Measurements from ENCODE around the gene ANK2.

ANK2 gene

GRCh38 chr4:113303315-113303714 is 253.9 kb downstream of the ANK2 start:
- no peak overlapping the region for H3K9ac ChIP-seq (ENCODE audit: low read length)

GRCh38 chr4:113311047-113311446 is 261.6 kb downstream of the ANK2 start:
- H3K9ac ChIP-seq (ENCODE audit: low read length): no peak overlapping the region
- no peaks in the 10 kb centered on the region for H3F3A ChIP-seq (ENCODE audit: insufficient read depth)
- H3K9me3 ChIP-seq (ENCODE audit: insufficient read depth, low read length): no peaks in the 10 kb centered on the region
- no peak overlapping the region for H3K27ac ChIP-seq (ENCODE audit: low read depth, low read length)
- H4K20me1 ChIP-seq (ENCODE audit: low read depth, low read length): no peaks in the 10 kb centered on the region
- no peak overlapping the region for H2AFZ ChIP-seq (ENCODE audit: low read depth, low read length, severe bottlenecking)
- H3K4me3 ChIP-seq (ENCODE audit: insufficient read depth, low read length, poor library complexity, severe bottlenecking): no peak overlapping the region
- H3K79me2 ChIP-seq (ENCODE audit: insufficient read depth, low read length): no peaks in the 10 kb centered on the region
- no peaks in the 10 kb centered on the region for H3K9me2 ChIP-seq (replicated peaks; ENCODE audit: insufficient read depth, low read length)
- no peaks in the 10 kb centered on the region for H3K27me3 ChIP-seq (ENCODE audit: low read length)
- no peaks in the 10 kb centered on the region for H3K36me3 ChIP-seq (ENCODE audit: low read length)
- TF ChIP-seq EZH2phosphoT487 (conservative IDR thresholded peaks at IDR 0.05; ENCODE audit: low read length) (no peak), CTCF (IDR thresholded peaks at IDR 0.05; ENCODE audit: insufficient read depth, low read length, poor library complexity, severe bottlenecking) (no peak)
- H3K4me2 ChIP-seq (ENCODE audit: low read depth, low read length, poor library complexity, severe bottlenecking): no peak overlapping the region

More at GRCh38 chr4:113303315-113303714, 253.9 kb downstream of the ANK2 start:
- Histone ChIP-seq H3K4me3 (ENCODE audit: insufficient read depth, low read length, poor library complexity, severe bottlenecking) (no peak overlapping the region), H2AFZ (ENCODE audit: low read depth, low read length, severe bottlenecking) (no peak overlapping the region), H3K79me2 (ENCODE audit: insufficient read depth, low read length) (no peaks in the 10 kb centered on the region), H3K27me3 (ENCODE audit: low read length) (no peaks in the 10 kb centered on the region), H3K9me2 (replicated peaks; ENCODE audit: insufficient read depth, low read length) (no peaks in the 10 kb centered on the region), H3K36me3 (ENCODE audit: low read length) (no peaks in the 10 kb centered on the region), H4K20me1 (ENCODE audit: low read depth, low read length) (no peaks in the 10 kb centered on the region), H3K4me2 (ENCODE audit: low read depth, low read length, poor library complexity, severe bottlenecking) (no peak overlapping the region), H3K9me3 (ENCODE audit: insufficient read depth, low read length) (no peaks in the 10 kb centered on the region), H3F3A (ENCODE audit: insufficient read depth) (no peaks in the 10 kb centered on the region), H3K27ac (ENCODE audit: low read depth, low read length) (no peak overlapping the region)
- TF ChIP-seq CTCF (IDR thresholded peaks at IDR 0.05; ENCODE audit: insufficient read depth, low read length, poor library complexity, severe bottlenecking) (no peak), EZH2phosphoT487 (conservative IDR thresholded peaks at IDR 0.05; ENCODE audit: low read length) (no peak)

- no peaks in the 10 kb centered on the region for H3K9me3 ChIP-seq (ENCODE audit: insufficient read depth, low read length)
- no peaks in the 10 kb centered on the region for H3K79me2 ChIP-seq (ENCODE audit: insufficient read depth, low read length)
- H3K27ac ChIP-seq (ENCODE audit: low read depth, low read length): no peak overlapping the region
- no peak overlapping the region for H2AFZ ChIP-seq (ENCODE audit: low read depth, low read length, severe bottlenecking)
- H3K27me3 ChIP-seq (ENCODE audit: low read length): no peaks in the 10 kb centered on the region
- TF ChIP-seq EZH2phosphoT487 (conservative IDR thresholded peaks at IDR 0.05; ENCODE audit: low read length): no peak
- TF ChIP-seq CTCF (IDR thresholded peaks at IDR 0.05; ENCODE audit: insufficient read depth, low read length, poor library complexity, severe bottlenecking): no peak
- H3K4me3 ChIP-seq (ENCODE audit: insufficient read depth, low read length, poor library complexity, severe bottlenecking): no peak overlapping the region
- H4K20me1 ChIP-seq (ENCODE audit: low read depth, low read length): no peaks in the 10 kb centered on the region
- H3K9ac ChIP-seq (ENCODE audit: low read length): no peak overlapping the region
- no peak overlapping the region for H3K4me2 ChIP-seq (ENCODE audit: low read depth, low read length, poor library complexity, severe bottlenecking)
- no peaks in the 10 kb centered on the region for H3K9me2 ChIP-seq (replicated peaks; ENCODE audit: insufficient read depth, low read length)
- no peaks in the 10 kb centered on the region for H3F3A ChIP-seq (ENCODE audit: insufficient read depth)
- no peaks in the 10 kb centered on the region for H3K36me3 ChIP-seq (ENCODE audit: low read length)
Observed at GRCh38 chr4:113312529-113312928, 263.1 kb downstream of the ANK2 start.

All from SU-DHL-6 (cell line).